G401 (cell line): ENCODE data around the gene WDR62. TPM values are rescaled to one million over a fixed set of nuclear protein-coding genes. Genes with fewer than 3 reads are reported as not detected.
A peak's percentile ranks its signal among the peaks of the same experiment; 100 is the strongest.

Experiments used
- DNase-seq: peaks from one replicate; pipeline ENCODE4 v3.0.0-alpha.2; 2015; ENCODE audit warnings: low spot score
- in situ Hi-C: cut with HindIII; loops from 2 replicates; pipeline ENCODE4 v1.10.0; 2016; ENCODE audit warnings: low sequenced_read_pairs, mixed read lengths
- total RNA-seq: library from RNA; depleted of rRNA; stranded (reverse); fragments of >200 nt; shearing (Covaris generic); gene quantifications from 2 replicates; pipeline ENCODE4 v1.2.3, GENCODE V29; 2014

The WDR62 gene
- total RNA-seq, 1 experiment from 2014 or later, result 12.9 TPM

- in situ Hi-C loops, result no loop called here
- no peak for DNase-seq
Measured at GRCh38 chr19:36103040-36103626, 48.4 kb downstream of the WDR62 start.

GRCh38 chr19:36103842-36104552 lies 49.3 kb downstream of the WDR62 start:
- no peak for DNase-seq
- in situ Hi-C loops, result no loop called here

- DNase-seq, result no peak
- in situ Hi-C loops, result no loop called here
Measured at GRCh38 chr19:36106441-36106840, 51.7 kb downstream of the WDR62 start.

GRCh38 chr19:36106991-36107390 lies 52.3 kb downstream of the WDR62 start:
- DNase-seq, result no peak
- in situ Hi-C loops, result no loop called here

GRCh38 chr19:36108684-36109083 lies 54.0 kb downstream of the WDR62 start:
- no peak for DNase-seq
- in situ Hi-C loops, result no loop called here

GRCh38 chr19:36110487-36111199 lies 55.9 kb downstream of the WDR62 start, which contains the start of gene OVOL3:
Gene OVOL3, plus strand, starts transcription at chr19:36111143. Its CDS starts 60 bp downstream, at chr19:36111203.
- in situ Hi-C loops, result no loop called here
- no peak for DNase-seq

GRCh38 chr19:36111200-36111539 lies 56.5 kb downstream of the WDR62 start:
- DNase-seq, result no peak
- in situ Hi-C loops, result no loop called here

GRCh38 chr19:36112678-36113077 lies 58.0 kb downstream of the WDR62 start:
- in situ Hi-C loops, result no loop called here
- DNase-seq, result no peak

GRCh38 chr19:36113425-36113824 lies 58.7 kb downstream of the WDR62 start:
- no peak for DNase-seq
- in situ Hi-C loops, result no loop called here

- in situ Hi-C loops, result no loop called here
- DNase-seq, result peak; percentile 58
Measured at GRCh38 chr19:36113894-36114720, 59.4 kb downstream of the WDR62 start.

GRCh38 chr19:36114721-36115452 lies 60.2 kb downstream of the WDR62 start, which contains the start of gene POLR2I:
Gene POLR2I, minus strand, starts transcription at chr19:36114875. Its CDS starts 19 bp downstream, at chr19:36114856.
- DNase-seq, result peak; percentile 100
- in situ Hi-C loops, result no loop called here

GRCh38 chr19:36115453-36116343 lies 61.0 kb downstream of the WDR62 start, which contains the start of gene TBCB:
Gene TBCB, plus strand, starts transcription at chr19:36115468. Its CDS starts 93 bp downstream, at chr19:36115561.
- no peak for DNase-seq
- in situ Hi-C loops, result no loop called here

GRCh38 chr19:36116344-36116637 lies 61.6 kb downstream of the WDR62 start:
- in situ Hi-C loops, result no loop called here
- DNase-seq, result no peak

- no peak for DNase-seq
- in situ Hi-C loops, result no loop called here
Measured at GRCh38 chr19:36120092-36120983, 65.6 kb downstream of the WDR62 start.

GRCh38 chr19:36120984-36121358 lies 66.3 kb downstream of the WDR62 start:
- no peak for DNase-seq
- in situ Hi-C loops, result no loop called here

GRCh38 chr19:36121486-36122124 lies 66.9 kb downstream of the WDR62 start:
- in situ Hi-C loops, result no loop called here
- DNase-seq, result no peak

GRCh38 chr19:36125557-36125956 lies 70.9 kb downstream of the WDR62 start:
- in situ Hi-C loops, result no loop called here
- no peak for DNase-seq
